Upper lobe of right lung (tissue), 1 donor: ENCODE data around the gene B3GNT9. TPM values are rescaled to one million over a fixed set of nuclear protein-coding genes. Genes with fewer than 3 reads are reported as not detected.

ENCODE experiments used
- ATAC-seq: fragments of 200-7000 bp; cut with Tn5 transposase; one replicate; pipeline ENCODE4 v1.9.1; 2020; ENCODE audit warnings: mild to moderate bottlenecking, moderate library complexity
- DNase-seq: peaks from one replicate; pipeline ENCODE4 v3.0.0-alpha.2; 2020
- H3K27ac ChIP-seq: fragments of 200-600 bp; one replicate; pipeline ENCODE4 v1.8.0; 2022
- H3K27me3 ChIP-seq: fragments of 200-600 bp; one replicate; pipeline ENCODE4 v1.8.0; 2022; ENCODE audit warnings: mild to moderate bottlenecking
- H3K36me3 ChIP-seq: fragments of 200-600 bp; one replicate; pipeline ENCODE4 v1.8.0; 2022
- H3K4me1 ChIP-seq: fragments of 200-600 bp; one replicate; pipeline ENCODE4 v1.8.0; 2022
- H3K4me3 ChIP-seq: fragments of 200-600 bp; one replicate; pipeline ENCODE4 v1.8.0; 2022; ENCODE audit warnings: mild to moderate bottlenecking
- H3K9me3 ChIP-seq: fragments of 200-600 bp; one replicate; pipeline ENCODE4 v1.8.0; 2022
- intact Hi-C: fragments of 100-400 bp; cut with DNase I; formaldehyde crosslinking; loops from one replicate; pipeline ENCODE4 v1.11.0; 2022
- total RNA-seq: library from RNA; stranded (reverse); fragmentation: NEBNext Ultra II Directional; extraction: Animal tissue kit (Norgen Biotek cat#: 25700); gene quantifications from one replicate; pipeline ENCODE4 v1.2.1, GENCODE V29; 2021
- TF ChIP-seq, protein P1 (sequence below): fragments of 200-600 bp; IDR thresholded peaks from one replicate; pipeline ENCODE4 v1.8.0; 2022; ENCODE audit warnings: antibody characterized with exemption
- donor health status: DM: no; HTN: yes; CAD: no; lungs with severe emphysema.

Gene B3GNT9
- total RNA-seq, 1 donor from 2014 or later, result 19.3 TPM

DNA sequence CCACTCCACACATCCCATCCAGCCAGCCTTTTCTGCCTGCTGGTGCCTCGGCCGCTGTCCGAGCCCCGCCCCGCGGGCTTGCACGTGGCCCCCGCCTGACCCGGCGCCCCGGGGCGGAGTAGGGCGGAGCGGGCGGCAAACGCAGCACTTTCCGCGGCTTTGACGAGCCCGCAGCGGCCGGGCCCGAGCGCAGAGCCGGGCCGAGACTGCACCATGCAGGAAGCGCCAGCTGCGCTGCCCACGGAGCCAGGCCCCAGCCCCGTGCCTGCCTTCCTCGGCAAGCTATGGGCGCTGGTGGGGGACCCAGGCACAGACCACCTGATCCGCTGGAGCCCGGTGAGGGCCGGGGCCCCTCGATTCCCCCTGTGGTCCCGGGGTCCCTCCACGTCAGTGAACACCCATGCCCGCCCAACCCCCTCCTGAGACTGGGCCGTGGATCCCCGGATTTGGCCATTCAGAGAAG is 13.8 kb upstream of the B3GNT9 start, which contains the start of gene HSF4:
HSF4 (plus strand) TSS at position 147 of the 463 bp plus-strand sequence; CDS start at position 214, 67 bp downstream.
- Histone ChIP-seq H3K27ac (no peak within 1 kb of the TSS), H3K4me3 (peak within 1 kb of the TSS; percentile 46), H3K9me3 (no peaks in the 10 kb centered on the region), H3K4me1 (peaks cover 57% of the 10 kb centered on the region), H3K36me3 (no peaks in the 10 kb centered on the region), H3K27me3 (peaks cover 18% of the 10 kb centered on the region)
- DNase-seq (peak; percentile 90), ATAC-seq (peak; percentile 54)
- TF ChIP-seq, protein P1, sequence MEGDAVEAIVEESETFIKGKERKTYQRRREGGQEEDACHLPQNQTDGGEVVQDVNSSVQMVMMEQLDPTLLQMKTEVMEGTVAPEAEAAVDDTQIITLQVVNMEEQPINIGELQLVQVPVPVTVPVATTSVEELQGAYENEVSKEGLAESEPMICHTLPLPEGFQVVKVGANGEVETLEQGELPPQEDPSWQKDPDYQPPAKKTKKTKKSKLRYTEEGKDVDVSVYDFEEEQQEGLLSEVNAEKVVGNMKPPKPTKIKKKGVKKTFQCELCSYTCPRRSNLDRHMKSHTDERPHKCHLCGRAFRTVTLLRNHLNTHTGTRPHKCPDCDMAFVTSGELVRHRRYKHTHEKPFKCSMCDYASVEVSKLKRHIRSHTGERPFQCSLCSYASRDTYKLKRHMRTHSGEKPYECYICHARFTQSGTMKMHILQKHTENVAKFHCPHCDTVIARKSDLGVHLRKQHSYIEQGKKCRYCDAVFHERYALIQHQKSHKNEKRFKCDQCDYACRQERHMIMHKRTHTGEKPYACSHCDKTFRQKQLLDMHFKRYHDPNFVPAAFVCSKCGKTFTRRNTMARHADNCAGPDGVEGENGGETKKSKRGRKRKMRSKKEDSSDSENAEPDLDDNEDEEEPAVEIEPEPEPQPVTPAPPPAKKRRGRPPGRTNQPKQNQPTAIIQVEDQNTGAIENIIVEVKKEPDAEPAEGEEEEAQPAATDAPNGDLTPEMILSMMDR, result no peak
- intact Hi-C loops, result no loop called here

DNA sequence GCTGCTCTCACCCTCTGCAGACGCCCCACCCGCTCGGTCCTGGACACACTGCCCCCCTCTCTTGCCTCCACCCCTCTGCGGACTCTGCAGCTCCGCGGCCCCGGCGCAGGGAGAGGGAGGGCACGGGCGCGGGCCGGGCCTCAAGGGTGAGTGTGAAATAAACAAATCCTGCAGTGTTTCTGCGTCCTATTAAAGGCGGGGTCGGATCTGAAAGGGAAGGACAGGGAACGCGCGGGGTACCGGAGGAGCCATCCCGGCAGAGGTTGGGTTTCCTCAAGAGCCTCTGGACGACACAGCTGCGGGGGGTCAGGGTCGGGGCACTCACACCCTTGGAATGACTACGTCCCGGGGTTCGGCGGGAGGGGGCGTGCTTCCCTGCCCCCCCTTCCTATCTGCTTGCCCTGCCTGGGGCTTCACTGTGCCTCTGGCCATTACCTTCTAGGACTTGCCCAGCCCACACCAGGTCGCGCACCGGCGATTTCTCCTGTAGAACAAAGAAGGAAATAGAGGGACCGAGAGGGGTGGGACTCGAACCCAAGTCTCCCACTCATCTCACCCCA is 13.3 kb upstream of the B3GNT9 start:
- no peaks in the 10 kb centered on the region for H3K36me3 ChIP-seq
- H3K27ac ChIP-seq, result no peak overlapping the region
- no peaks in the 10 kb centered on the region for H3K9me3 ChIP-seq
- DNase-seq, result peak; percentile 73
- TF ChIP-seq, protein P1, result no peak
- intact Hi-C loops, result no loop called here
- peaks cover 18% of the 10 kb centered on the region for H3K27me3 ChIP-seq
- ATAC-seq, result no peak
- peaks cover 51% of the 10 kb centered on the region for H3K4me1 ChIP-seq
- peak overlapping the region; percentile 46 for H3K4me3 ChIP-seq

DNA sequence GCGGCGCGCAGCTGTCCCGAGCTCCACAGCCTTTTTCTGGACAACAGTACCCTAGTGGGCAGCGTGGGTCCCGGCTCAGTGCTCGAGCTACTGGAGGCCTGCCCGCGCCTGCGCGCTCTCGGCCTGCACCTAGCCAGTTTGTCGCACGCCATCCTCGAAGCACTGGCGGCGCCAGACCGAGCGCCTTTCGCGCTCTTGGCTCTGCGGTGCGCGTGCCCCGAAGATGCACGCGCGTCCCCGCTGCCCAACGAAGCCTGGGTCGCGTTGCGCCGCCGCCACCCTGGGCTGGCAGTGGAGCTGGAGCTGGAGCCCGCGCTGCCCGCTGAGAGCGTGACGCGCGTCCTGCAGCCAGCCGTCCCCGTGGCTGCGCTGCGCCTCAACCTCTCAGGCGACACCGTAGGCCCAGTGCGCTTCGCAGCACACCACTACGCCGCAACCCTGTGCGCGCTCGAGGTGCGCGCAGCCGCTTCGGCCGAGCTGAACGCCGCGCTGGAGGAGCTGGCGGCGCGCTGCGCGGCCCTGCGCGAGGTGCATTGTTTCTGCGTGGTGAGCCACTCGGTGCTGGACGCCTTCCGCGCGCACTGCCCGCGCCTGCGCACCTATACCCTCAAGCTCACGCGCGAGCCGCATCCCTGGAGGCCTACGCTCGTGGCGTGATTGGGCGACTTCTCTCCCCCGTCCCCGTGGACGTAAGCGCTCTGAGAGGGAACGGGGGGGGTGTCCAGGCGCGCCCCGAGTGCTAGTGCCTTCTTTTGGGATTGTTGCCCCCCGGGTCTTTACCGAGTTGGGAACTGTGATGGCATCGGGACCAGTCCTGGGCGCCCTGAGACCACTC is 12.6 kb upstream of the B3GNT9 start:
- TF ChIP-seq, protein P1, result no peak
- intact Hi-C loops, result no loop called here
- Histone ChIP-seq H3K4me3 (peak overlapping the region; percentile 46), H3K36me3 (no peaks in the 10 kb centered on the region), H3K27me3 (peaks cover 18% of the 10 kb centered on the region), H3K27ac (no peak overlapping the region), H3K9me3 (no peaks in the 10 kb centered on the region), H3K4me1 (peaks cover 47% of the 10 kb centered on the region)
- DNase-seq (no peak), ATAC-seq (no peak)

DNA sequence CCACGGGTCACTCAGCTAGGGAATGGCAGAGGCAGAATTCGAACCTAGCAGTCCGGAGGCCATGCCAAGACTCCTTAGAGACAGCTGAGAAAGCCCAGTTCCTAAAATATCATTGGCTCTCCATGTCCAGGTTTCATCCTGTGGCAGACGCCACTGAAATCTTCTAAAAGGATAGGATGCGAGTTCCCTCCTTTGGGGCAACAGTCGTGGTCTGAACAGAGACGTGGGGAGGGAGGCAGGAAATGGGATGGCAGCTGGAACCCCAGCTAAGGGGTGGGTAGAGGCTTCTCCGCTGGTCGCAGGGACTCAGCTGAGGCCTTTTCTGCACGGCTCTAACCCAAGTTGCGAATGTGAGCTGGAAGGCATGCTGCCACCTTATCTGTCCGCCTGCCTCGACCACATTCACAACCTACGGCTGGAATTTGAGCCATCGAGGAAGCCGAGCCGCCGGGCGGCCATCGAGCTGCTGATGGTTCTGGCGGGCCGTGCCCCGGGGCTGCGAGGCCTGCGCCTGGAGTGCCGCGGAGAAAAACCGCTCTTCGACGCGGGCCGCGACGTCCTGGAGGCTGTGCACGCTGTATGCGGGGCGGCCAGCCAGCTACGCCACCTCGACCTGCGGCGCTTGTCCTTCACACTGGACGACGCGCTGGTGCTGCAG is 11.8 kb upstream of the B3GNT9 start:
- ATAC-seq (no peak), DNase-seq (no peak)
- no peaks in the 10 kb centered on the region for H3K9me3 ChIP-seq
- peaks cover 47% of the 10 kb centered on the region for H3K4me1 ChIP-seq
- TF ChIP-seq, protein P1, result no peak
- H3K27me3 ChIP-seq, result peaks cover 18% of the 10 kb centered on the region
- intact Hi-C loops, result no loop called here
- peak overlapping the region; percentile 46 for H3K4me3 ChIP-seq
- no peaks in the 10 kb centered on the region for H3K36me3 ChIP-seq
- H3K27ac ChIP-seq, result no peak overlapping the region

DNA sequence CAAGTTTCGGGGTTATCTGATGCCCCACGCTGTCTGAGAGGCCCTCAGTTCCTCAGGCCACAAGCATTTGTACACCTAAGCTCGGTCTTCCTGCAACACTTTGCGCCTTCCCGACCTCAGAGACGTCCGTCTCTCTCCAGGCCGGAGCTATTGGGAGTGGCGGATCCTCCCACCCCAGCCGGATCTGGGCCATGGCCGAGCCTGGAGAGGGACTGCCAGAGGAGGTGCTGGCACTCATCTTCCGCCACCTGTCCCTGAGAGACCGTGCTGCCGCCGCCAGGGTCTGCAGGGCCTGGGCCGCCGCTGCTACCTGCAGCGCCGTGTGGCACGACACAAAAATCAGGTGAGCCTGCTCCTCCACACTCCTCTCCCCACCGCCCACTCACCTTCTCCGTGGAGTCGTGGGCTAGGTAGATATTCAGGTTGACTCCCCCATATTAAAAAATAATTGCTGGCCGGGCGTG is 10.8 kb upstream of the B3GNT9 start:
- DNase-seq, result no peak

More for the DNA sequence above, 10.8 kb upstream of the B3GNT9 start:
- Histone ChIP-seq H3K4me1 (peaks cover 47% of the 10 kb centered on the region), H3K4me3 (peak overlapping the region; percentile 87), H3K27ac (no peak overlapping the region), H3K9me3 (no peaks in the 10 kb centered on the region), H3K36me3 (no peaks in the 10 kb centered on the region), H3K27me3 (peaks cover 18% of the 10 kb centered on the region)
- intact Hi-C loops, result no loop called here
- TF ChIP-seq, protein P1, result no peak
- ATAC-seq, result no peak
